Upper lobe of left lung (tissue), 6 donors: Measurements from ENCODE around the gene PGGHG. TPM values are rescaled to one million over a fixed set of nuclear protein-coding genes. Genes with fewer than 3 reads are reported as not detected.
A peak's percentile ranks its signal among the peaks of the same experiment; 100 is the strongest.
"Not testable (repeated sequence)": the region's sequence is repeated elsewhere in the genome, so short reads cannot be mapped to it uniquely, and the experiment has no call there.

Experiments used
- ATAC-seq, 2 donors: fragments of 200-7000 bp; cut with Tn5 transposase; one replicate each; pipeline ENCODE4 v1.9.1; 2022; ENCODE audit warnings: mild to moderate bottlenecking in 2 of 2, moderate library complexity in 2 of 2; ENCODE audit not compliant: low FRiP score in 2 of 2
- DNase-seq, 2 donors: peaks; one replicate each; pipeline ENCODE4 v3.0.0-alpha.2; 2019 to 2020
- H3K27ac ChIP-seq, 4 donors: fragments of 200-600 bp; sonication (generic); one replicate each; pipeline ENCODE4 v1.5.1; 2016 to 2019
- H3K27me3 ChIP-seq, 4 donors: fragments of 200-600 bp; sonication (generic); one replicate each; pipeline ENCODE4 v1.5.1; 2017 to 2019
- H3K36me3 ChIP-seq, 4 donors: fragments of 200-600 bp; sonication (generic); one replicate each; pipeline ENCODE4 v1.5.1; 2016 to 2019
- H3K4me1 ChIP-seq, 4 donors: fragments of 200-600 bp; sonication (generic); one replicate each; pipeline ENCODE4 v1.5.1; 2018 to 2019
- H3K4me3 ChIP-seq, 4 donors: fragments of 200-600 bp; sonication (generic); one replicate each; pipeline ENCODE4 v1.5.1; 2017 to 2019; ENCODE audit warnings: mild to moderate bottlenecking in 2 of 4, moderate library complexity in 1 of 4
- H3K9me3 ChIP-seq, 4 donors: fragments of 200-600 bp; sonication (generic); one replicate each; pipeline ENCODE4 v1.5.1; 2018 to 2019
- CTCF ChIP-seq, 6 experiments: fragments of 450-650 bp in 4 of 6; fragments of 200-600 bp in 2 of 6; sonication (generic) in 2 of 6; IDR thresholded peaks; one replicate each; pipeline ENCODE4 v1.5.1; 2016 to 2019; ENCODE audit warnings: antibody characterized with exemption in 6 of 6
- EP300 ChIP-seq, 4 donors: sonication (generic); formaldehyde crosslinking; IDR thresholded peaks; one replicate each; pipeline ENCODE4 v1.5.1; 2017; ENCODE audit warnings: antibody characterized with exemption in 4 of 4, control low read depth in 2 of 4
- POLR2A ChIP-seq, 4 donors: fragments of 450-650 bp; IDR thresholded peaks; one replicate each; pipeline ENCODE4 v1.5.1; 2016 to 2017; ENCODE audit warnings: antibody characterized with exemption in 4 of 4, mild to moderate bottlenecking in 2 of 4
- POLR2AphosphoS5 ChIP-seq, 2 donors: sonication (generic); formaldehyde crosslinking; IDR thresholded peaks; one replicate each; pipeline ENCODE4 v1.5.1; 2017; ENCODE audit warnings: antibody characterized with exemption in 2 of 2
- WGBS, 2 donors: methylation state at CpG; one replicate each; pipeline ENCODE4 v1.1.5; 2017 to 2018; 5-methylcytosine and 5-hydroxymethylcytosine counted together
- total RNA-seq, 6 donors: library from RNA; depleted of rRNA in 4 of 6; stranded (reverse); fragments of >200 nt in 4 of 6; gene quantifications; one replicate each; pipeline versions ENCODE4 v1.1.0 to v1.2.1, GENCODE V29; 2016 to 2021
- donor health status: DM: no; HTN: no; CAD: no; lungs with moderate emphysema.
- donor health status: DM: no; HTN: yes; CAD: no; lungs with severe emphysema.

The PGGHG gene
- total RNA-seq, 6 donors from 2014 or later: 34.1 to 535 (median 65.2) TPM

GRCh38 chr11:326592-326841 lies 37.6 kb downstream of the PGGHG start:
- Histone ChIP-seq H3K36me3 (no peaks in the 10 kb centered on the region), H3K4me3 (no peak overlapping the region), H3K27ac (peak overlapping the region; percentile 87 to 95 (median 91)), H3K4me1 (peaks cover 27 to 45% (median 34%) of the 10 kb centered on the region in 4 donors), H3K27me3 (no peaks in the 10 kb centered on the region), H3K9me3 (no peaks in the 10 kb centered on the region)
- 50 to 63% methylated on average over 6 of the region's 6 CpGs for WGBS, 2 donors
- TF ChIP-seq EP300 (IDR thresholded peaks at IDR 0.05) (no peak), POLR2AphosphoS5 (IDR thresholded peaks at IDR 0.05) (no peak), POLR2A (IDR thresholded peaks at IDR 0.05) (no peak), CTCF (IDR thresholded peaks at IDR 0.05) (no peak)
- DNase-seq (peak in 1 of 2 donors; percentile 68), ATAC-seq (peak in 1 of 2 donors; percentile 61)

GRCh38 chr11:326842-327580 lies 38.1 kb downstream of the PGGHG start:
- 12 to 21% methylated on average over 17 to 18 of the region's 19 CpGs for WGBS, 2 donors
- Histone ChIP-seq H3K4me1 (peaks cover 27 to 45% (median 34%) of the 10 kb centered on the region in 4 donors), H3K9me3 (no peaks in the 10 kb centered on the region), H3K4me3 (peak overlapping the region in 1 of 4 donors; percentile 27), H3K27ac (peak overlapping the region; percentile 87 to 95 (median 91)), H3K36me3 (no peaks in the 10 kb centered on the region), H3K27me3 (no peaks in the 10 kb centered on the region)
- peak; percentile 79 to 88 for TF ChIP-seq POLR2AphosphoS5 (IDR thresholded peaks at IDR 0.05)
- TF ChIP-seq CTCF (IDR thresholded peaks at IDR 0.05): no peak
- TF ChIP-seq EP300 (IDR thresholded peaks at IDR 0.05): peak in 2 of 4 donors; percentile 74 to 85
- TF ChIP-seq POLR2A (IDR thresholded peaks at IDR 0.05): peak in 2 of 4 donors; percentile 22 to 47
- DNase-seq (peak in 1 of 2 donors; percentile 89), ATAC-seq (peak; percentile 86 to 87)

GRCh38 chr11:327581-327923 lies 38.6 kb downstream of the PGGHG start:
- Histone ChIP-seq H3K36me3 (no peaks in the 10 kb centered on the region), H3K4me1 (peaks cover 27 to 45% (median 34%) of the 10 kb centered on the region in 4 donors), H3K9me3 (no peaks in the 10 kb centered on the region), H3K4me3 (peak overlapping the region in 1 of 4 donors; percentile 27), H3K27ac (peak overlapping the region; percentile 87 to 95 (median 91)), H3K27me3 (no peaks in the 10 kb centered on the region)
- ATAC-seq (no peak), DNase-seq (no peak)
- TF ChIP-seq EP300 (IDR thresholded peaks at IDR 0.05) (no peak), CTCF (IDR thresholded peaks at IDR 0.05) (no peak)
- WGBS, 2 donors: 95 to 96% methylated on average over 3 of the region's 3 CpGs

GRCh38 chr11:328012-328411 lies 39.1 kb downstream of the PGGHG start:
- Histone ChIP-seq H3K27ac (peak overlapping the region in 3 of 4 donors; percentile 87 to 95 (median 90)), H3K36me3 (no peaks in the 10 kb centered on the region), H3K4me1 (peaks cover 27 to 43% (median 34%) of the 10 kb centered on the region in 4 donors), H3K9me3 (no peaks in the 10 kb centered on the region), H3K27me3 (no peaks in the 10 kb centered on the region), H3K4me3 (no peak overlapping the region)
- no peak for TF ChIP-seq CTCF (IDR thresholded peaks at IDR 0.05)
- no peak for TF ChIP-seq EP300 (IDR thresholded peaks at IDR 0.05)
- TF ChIP-seq POLR2AphosphoS5 (IDR thresholded peaks at IDR 0.05): no peak
- TF ChIP-seq POLR2A (IDR thresholded peaks at IDR 0.05): no peak
- 94 to 95% methylated on average over 10 to 13 of the region's 13 CpGs for whole genome bisulfite sequencing, 2 donors
- ATAC-seq: no peak
- DNase-seq: no peak

- DNase-seq: not testable (repeated sequence)
These were observed 39.7 kb downstream of the PGGHG start for GRCh38 chr11:328516-329100.

More at GRCh38 chr11:328516-329100, 39.7 kb downstream of the PGGHG start:
- not testable (repeated sequence) for H3K9me3 ChIP-seq, H3K27me3 ChIP-seq, ATAC-seq, H3K36me3 ChIP-seq, H3K4me3 ChIP-seq
- 91 to 93% methylated on average over 15 of the region's 15 CpGs for WGBS, 2 donors
- peak overlapping the region in 1 of 4 donors; percentile 95 for H3K27ac ChIP-seq
- peaks cover 27 to 39% (median 34%) of the 10 kb centered on the region in 4 donors for H3K4me1 ChIP-seq
